ENCODE results near the gene SGIP1.
"Not testable (repeated sequence)": the region's sequence is repeated elsewhere in the genome, so short reads cannot be mapped to it uniquely, and the experiment has no call there.

The SGIP1 gene

DNA sequence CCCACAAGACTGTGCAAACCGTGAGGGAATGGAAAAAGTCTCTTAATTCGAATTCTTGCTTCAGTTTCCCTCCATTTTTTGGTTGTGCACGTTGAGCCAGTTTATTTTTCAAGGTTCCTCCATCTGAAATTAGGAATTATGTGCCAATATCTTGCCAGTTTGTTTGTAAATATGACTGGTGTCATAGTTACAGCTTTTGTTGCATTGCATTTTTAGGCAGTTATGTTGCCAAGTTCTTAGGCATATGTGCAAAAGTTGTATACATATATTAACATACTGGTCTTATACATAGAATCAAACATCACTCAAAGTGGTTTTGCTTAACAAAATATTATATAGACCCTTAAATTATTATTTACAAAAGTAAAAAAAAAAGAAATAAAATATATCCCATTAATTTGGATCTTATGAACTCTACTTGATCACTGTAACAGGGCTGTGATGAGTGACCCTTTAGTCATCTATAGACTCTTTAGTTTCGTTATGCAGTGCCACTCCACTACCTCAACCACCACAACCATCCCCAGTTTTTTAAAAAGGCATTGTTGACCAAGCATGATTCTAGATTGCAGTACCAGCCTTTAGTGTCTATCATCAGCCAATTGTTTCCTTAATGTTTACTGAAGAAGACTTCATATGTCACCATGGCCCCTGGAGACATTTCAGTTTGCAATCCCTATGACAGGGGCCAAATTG, 197.4 kb downstream of the SGIP1 start:
- no peak for DNase-seq (ENCODE audit: low spot score)

DNA sequence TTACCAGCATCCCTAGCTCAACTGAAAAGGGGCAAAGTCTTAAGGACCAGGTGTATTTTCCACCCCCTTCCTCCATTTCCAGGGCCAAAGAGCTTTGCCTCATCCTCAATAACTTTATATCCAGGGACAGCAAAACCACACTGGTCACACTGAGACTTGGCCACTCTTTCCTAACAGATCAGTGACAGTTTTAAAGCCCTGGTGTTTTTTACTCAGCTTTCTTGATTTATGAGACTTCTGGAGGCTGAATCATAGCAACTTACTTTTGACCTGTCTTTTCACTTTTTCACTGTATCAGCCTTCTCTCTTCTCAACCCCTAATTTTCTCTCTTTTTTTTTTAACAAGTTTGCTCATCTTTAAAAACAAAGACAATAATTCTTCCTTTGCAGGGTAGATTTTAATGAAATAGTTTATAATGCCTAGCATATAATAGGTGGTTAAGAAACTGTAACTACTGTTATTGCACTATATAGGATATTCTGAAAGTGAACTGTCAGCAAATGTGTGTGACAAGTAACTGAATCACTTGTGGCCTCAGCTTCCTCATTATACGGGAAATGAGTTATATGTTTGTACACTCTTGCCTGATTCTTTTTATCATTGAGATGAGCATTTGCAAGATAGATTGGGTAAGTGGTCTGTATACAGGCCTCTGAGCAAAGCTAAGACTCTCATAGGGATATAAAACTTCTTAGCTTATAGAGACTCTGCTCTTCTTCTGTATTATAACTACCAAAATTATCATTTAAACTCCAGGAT, 198.6 kb downstream of the SGIP1 start:
- no peak for DNase-seq (ENCODE audit: low spot score)

DNA sequence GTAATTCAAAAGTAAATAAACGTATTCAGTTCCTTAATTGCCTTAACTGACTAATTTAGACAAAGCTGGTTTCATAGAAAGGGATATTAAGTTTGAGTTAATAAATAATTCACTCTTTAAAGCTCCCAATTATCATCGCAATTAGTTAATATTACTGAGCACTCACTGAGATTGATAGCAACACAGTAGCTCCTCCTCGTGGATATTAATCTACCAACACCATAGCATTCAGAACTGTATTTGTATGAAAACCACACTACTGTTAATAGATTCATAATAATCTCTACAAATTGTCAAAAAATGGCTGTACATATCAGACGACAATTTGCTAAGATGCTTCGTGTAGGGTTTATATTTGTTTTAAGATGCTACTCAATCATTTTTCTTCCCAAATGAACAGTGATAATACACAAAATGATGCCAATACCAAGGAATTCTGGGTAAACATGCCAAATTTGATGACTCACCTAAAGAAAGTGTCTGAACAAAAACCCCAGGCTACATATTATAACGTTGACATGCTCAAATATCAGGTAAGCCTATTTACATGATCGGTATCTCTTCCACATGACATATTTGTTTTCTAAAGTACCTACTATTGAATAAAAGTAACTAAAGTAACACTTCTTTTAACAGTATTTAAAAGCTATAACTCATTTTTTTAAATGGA, 199.5 kb downstream of the SGIP1 start:
- no peak for DNase-seq (ENCODE audit: low spot score)

DNA sequence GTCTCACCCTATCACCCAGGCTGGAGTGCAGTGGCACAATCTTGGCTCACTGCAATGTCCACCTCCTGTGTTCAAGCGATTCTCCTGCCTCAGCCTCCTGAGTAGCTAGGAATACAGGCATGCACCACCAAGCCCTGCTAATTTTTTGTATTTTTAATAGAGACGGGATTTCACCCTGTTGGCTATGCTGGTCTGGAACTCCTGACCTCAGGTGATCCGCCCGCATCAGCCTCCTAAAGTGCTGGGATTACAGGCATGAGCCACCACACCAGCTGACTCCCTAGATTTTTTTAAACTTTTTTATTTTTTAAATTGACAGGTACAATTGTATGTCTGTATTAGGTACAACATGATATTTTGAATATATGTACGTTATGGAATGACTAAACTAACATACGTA, 200.6 kb downstream of the SGIP1 start:
- not testable (repeated sequence) for DNase-seq (ENCODE audit: low spot score)

DNA sequence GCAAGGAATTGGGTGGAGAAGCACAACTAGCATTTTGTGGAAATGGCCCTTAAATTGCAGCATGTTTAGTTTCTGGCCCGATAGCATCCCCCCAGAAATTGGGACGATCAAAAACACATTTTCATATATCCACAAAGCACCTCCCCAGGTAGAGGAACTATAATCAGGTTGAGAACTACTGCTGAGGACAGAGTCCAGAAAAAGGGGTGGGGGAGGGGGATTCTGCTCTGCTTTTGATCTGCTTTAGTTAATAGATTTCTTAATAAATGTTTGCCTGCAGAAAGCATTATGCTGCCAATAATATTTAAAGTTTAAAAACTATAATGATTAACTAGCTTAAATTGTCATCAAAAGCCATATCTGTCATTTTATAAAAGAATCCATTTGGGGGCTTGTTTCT, 203.9 kb downstream of the SGIP1 start:
- no peak for DNase-seq (ENCODE audit: low spot score)

DNA sequence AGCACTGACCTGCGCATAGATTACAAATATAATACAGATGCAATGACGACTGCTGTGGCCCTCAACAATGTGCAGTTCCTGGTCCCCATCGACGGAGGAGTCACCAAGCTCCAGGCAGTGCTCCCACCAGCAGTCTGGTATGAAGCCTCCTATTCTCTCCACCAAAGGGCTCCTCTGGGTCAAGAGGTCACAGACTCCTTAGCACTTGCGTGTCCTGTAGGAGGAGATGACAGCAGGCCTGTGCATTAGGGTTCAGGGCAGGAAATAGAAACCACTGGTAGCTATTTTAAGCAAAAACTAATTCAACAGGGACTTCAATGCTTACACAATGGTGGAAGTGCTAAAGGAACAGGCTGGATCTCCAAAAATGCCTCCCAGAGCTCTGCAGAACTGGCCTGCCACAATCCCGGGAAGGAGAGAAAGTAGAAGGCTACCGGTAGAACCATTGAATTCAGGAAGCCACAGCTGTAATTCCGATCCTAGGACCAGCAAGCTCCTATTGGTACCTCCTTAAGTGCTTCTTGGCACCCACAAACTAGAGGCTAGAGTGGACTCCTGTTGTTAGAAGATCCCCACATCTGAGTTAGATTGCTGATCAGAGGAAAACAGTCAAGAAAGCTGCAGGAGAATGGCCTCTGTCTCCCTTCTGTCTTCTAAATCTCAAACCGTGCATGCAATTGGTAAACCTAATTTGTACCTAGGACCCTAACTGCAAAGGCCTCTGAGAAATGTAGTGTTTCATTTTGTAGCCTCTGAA, 205.6 kb downstream of the SGIP1 start:
- DNase-seq (ENCODE audit: low spot score): no peak

DNA sequence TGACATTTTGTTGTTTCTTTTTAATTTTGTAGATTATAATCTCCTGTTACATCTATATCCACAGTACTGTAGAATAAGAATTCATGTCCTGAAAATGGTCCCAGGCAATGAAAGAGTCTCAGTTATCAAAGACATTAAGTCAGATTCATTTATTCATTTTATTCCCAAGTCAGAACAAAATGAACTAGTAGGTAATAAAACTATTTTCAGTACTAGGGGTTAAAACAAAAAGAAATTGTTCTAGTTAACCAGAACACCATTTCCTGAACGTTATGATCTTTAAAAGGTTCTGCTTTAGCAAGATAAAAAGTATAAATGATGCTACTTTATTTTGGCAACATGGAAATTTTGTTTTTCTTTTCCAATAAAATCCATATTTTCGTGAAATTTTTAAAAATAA, 211.5 kb downstream of the SGIP1 start:
- DNase-seq (ENCODE audit: low spot score): no peak

DNA sequence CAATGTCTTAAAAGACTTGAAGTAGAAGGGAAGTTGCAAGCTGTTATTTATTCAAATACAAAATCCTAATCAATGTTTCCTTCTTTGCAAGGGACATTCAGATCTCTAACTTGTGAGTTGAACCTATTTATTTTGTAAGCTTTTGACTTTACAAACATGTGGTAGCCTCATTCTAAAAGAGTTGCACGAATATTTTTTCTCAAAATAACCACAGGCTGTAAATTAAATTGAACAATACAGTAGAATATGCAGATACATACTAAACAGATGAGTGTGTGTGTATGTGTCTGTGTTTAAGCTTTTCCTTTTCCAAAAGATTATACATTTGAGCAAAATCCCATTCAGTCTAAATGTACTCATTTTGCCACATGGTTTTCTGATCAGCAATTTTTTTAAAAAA, 213.5 kb downstream of the SGIP1 start:
- no peak for DNase-seq (ENCODE audit: low spot score)

DNA sequence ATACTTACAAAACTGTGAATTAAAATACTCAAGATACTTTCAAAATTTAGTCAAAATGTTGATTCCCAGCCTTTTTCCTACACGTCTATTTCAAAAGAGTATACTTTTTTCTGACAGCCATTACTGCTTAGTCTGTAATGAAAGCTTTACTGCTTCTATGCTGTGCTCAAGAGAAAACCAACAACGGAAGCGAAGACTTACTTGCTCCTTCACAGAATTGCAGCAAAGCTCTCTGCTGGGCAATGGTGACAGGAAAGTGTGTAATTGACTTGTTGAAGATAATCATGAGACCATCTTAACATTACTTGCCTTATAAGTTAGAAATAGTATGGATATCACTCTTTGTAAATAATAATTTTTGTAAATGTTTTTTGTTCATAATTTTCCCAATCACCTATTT, 216.6 kb downstream of the SGIP1 start:
- DNase-seq (ENCODE audit: low spot score): no peak

DNA sequence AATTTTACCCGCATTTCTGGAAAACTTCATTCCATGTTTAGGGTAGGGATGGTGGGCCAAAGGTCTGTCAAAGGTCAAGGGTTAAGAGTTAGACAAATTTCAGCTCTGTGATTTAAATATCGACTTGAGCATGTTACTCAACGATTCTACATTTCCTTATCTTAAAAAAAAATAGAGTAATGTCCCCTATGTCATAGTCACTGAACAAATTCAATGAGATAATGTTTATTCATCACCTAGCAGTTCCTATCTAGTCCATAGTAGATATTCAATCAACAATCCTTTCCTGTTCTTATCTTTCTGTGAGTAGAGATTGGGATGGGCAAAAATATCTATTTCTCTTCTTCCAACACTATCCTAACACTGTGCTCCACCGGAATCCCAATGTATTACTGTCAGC, 217.2 kb downstream of the SGIP1 start:
- no peak for DNase-seq (ENCODE audit: low spot score)

DNA sequence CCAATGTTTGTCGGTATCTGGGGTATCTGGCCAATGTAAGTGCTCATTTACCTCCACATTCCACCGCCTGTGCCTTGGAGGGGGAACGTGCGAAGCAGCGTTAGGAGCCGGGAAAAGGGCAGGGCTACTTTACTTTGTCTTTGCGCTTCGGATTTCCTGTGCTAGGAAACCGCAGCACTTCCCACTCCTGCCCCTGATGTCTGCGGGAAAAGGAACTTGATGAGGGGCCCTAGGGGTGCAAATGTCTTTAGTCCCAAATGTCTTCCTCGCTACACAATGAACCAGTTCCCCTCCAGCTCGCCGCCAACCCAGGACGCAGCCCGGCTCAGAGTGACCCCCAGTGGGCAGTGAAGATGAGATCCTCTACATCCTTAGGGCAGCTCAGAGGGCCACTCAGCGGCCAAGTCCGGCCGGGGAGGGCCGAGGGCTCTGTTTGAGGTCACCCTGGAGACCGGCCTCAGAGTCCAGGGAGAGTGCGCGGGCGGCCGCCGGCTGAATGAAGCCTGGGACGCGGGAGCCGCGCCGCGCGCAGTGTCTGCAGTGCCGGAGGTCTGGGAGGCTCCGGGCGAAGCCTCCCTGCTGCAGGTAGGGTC, 218.1 kb downstream of the SGIP1 start, which contains the start of gene DYNLT5:
TSS of gene DYNLT5 (plus strand) at position 460 of the 593 bp plus-strand sequence. CDS start 2,200 bp downstream, outside the sequence.
- peak; percentile 65 for DNase-seq (ENCODE audit: low spot score)

DNA sequence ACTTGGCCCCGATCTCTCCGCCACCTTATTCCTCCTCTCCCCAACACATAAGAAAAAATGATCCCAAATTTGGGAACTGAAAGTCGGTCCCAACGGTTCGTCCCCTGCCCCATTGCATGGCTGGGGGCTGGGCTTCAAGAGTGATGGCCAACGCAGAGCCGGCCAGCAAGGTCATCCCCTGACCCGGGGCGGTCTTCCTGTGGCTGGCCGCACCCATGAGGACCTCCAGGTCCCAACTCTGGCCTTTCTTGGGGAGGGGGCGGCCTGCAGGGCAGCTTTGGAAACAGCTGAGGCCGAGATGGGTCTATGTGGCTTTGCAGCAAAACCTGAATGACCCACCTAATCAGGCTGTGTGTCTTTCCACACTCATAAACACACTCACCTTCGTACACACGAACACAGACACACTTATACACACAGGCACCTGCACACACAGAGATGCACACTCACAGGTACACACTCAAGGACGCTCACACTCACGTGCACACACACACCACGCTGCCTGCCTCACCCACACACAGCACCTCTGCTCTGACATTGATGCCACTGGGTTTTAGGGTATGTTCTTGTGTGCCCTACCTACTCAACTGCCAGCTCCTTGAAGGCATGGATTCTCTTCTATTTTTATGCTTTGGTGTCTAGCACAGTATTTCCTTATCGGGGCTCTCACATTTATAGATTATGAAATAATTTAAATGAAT, 218.9 kb downstream of the SGIP1 start:
- DNase-seq (ENCODE audit: low spot score): peak; percentile 14

DNA sequence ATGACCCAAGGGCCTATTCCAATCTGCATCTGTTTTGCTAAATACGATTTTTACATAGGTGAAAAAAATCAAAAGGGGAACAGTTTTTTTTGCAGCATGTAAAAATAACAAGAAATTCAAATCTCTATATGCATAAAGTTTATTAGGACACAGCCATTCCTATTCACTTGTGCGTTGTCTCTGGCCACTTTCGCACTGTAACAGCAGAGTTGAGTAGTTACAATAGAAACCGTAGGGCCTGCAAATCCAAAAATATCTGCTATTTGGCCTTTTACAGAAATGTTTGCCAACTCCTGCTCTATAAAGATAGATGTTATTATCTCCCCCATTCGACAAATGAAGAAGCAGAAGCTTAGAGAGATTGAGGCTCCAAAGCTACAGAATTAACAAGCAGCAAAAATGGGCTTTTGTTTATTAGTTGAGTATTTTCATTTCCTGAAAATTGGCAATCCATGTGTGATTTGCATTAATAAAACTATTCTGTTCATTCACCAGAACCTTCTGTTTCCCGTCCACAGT, 223.8 kb downstream of the SGIP1 start:
- DNase-seq (ENCODE audit: low spot score): no peak

DNA sequence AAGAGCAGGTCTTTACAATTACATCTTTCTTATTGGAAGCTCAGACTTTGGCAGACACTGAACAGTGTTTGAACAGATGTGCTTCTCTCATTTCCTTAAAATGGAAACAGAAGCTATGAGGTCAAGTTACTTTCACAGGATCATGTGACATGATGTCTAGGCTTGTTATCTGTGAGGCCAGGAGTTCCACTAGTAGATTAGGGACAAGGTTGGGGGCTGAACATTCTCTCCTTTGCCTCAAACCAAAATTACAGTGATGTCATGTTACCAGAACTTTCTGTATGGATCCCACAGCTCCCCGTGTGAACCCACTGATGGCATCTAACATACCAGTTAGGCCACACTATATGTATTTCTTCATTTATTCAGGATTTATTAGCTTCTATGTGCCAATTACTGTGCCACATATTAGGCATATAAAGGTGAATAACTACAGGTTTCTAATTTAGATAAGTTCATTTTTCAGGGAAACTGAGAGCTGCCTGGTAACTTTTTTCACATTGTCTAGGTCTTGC, 224.3 kb downstream of the SGIP1 start:
- DNase-seq (ENCODE audit: low spot score): no peak

DNA sequence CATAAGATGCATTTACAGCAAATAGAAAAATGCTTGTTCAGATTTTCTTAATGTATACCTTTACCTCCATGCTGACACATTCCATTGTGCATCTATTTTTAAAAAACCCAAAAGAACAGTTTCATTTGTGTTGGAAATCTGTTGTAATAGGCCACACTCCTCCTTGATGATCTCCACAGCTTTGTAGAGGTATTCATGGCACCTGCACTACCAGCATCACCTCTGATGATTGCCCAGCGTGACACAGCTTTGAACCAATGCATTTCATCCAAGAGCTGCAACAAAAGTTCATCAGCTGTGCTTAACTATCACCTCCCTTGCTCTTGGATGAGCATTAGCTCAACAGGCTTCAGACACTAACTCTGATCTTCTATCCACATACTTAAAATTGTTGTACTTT, 226.6 kb downstream of the SGIP1 start:
- DNase-seq (ENCODE audit: low spot score): no peak

DNA sequence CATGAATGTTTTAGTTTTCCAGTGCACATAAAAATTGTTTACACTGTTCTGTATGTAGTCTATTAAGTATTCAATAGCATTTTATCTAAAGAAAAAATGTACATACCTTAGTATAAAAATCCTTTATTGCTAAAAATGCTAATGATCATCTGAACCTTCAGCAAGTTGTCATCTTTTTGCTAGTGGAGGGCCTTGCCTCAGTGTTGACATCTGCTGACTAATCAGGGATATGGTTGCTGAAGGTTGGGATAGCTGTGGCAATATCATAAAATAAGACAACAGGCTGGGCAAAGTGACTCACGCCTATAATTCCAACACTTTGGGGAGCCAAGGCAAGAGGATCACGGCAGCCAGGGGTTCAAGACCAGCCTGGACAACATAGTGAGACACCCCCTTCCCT, 227.3 kb downstream of the SGIP1 start:
- DNase-seq (ENCODE audit: low spot score): no peak

DNA sequence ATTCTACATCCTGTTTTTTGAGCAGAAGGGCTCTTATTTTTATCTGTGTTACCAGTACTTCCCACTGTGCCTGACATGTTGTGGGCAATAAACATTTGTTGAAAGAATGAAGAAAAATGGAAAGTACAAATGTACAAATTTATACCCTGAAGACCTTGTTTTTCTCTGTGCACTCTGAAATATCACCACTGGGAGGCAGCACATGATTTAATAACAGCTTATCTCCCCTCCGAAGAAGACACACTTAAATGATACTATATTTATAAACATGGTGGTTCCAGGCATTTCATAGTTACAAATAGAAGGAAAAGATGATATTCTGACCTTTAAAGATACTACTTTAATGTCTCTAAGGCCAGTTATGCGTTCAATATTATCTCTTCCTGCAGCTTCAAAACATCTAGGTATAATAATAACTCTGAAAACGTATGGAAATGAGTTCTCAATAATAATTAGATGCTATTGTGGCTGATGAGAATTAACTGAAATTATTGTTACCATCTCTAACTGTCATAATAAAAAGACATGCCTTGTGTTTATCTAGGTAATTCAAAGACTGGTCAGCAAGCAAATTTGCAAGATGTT, 231.1 kb downstream of the SGIP1 start:
- DNase-seq (ENCODE audit: low spot score): peak; percentile 41

DNA sequence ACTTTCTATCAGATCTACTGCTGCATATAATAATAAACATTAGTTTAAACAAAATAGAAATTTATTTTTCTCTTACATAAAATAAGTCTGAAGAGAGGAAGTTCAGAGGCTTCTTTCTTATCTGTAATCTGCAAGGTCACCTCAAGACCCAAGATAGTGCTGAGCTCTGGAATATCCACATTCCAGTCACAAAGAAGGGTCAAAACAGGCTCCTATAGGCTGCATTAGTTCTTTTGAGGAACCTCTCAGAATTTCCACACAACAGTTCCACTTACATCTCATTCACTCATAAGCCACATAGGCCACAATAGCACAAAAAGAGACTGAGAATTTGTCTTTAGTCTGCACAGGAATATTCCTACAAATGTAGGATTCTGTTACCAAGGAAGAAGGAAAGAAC, 233.7 kb downstream of the SGIP1 start:
- DNase-seq (ENCODE audit: low spot score): no peak

DNA sequence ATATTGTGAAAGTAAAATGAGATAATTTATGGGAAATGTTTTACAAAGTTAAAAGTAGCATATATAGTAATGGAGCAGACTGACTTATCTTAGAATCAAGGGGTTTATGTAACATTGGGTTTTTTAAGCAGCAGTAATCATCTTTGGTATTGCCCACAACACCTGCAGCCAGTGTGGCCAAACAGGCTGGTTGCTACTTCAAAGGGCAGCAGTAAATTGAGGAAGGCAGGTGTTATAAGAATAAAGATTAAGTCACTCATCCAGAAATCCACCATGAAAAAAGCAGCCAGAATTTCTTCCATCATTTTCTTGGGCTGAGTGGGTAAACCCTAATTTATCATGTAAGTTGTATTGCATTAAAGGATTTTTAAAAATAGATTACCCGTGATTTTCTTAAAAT, 235.0 kb downstream of the SGIP1 start:
- no peak for DNase-seq (ENCODE audit: low spot score)

DNA sequence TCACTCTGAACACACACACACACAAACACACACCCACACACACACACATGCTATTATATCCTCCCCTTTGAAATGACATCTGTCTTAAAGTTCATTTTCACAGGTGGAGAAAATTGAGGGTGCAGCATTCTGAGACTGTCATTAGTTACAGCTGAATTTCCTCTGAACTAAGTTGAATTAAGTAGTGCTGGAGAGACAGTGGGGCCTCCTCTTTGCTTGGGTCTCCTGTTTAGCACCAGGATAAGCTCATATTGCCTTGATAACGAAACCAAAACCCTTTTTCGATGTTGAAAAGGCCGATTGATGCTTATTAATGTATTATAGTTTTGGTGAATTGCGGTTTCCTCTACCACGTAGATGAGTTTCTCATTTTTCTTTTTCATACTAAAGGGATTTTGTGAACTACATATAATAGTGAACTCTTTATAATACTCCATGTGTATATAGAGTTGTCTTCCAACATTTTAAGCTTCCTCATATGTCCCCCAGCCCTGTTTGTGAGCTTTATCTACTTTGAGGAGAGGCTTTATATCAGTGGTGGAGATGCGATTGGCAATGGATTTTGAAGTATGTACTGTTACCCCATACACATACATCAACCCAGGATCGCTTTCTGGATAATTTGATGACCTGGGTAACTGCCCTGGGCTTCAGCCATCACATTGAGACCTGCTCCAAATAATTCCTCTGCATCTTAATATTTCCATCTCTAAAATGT, 235.7 kb downstream of the SGIP1 start:
- DNase-seq (ENCODE audit: low spot score): no peak
